Skin epidermis (tissue), 12 donors: ENCODE data around the gene TBC1D3L.
"Not testable (repeated sequence)": the region's sequence is repeated elsewhere in the genome, so short reads cannot be mapped to it uniquely, and the experiment has no call there.

ENCODE experiments used
- H3K27ac ChIP-seq, 21 experiments: fragments of 200-600 bp; sonication (generic) in 11 of 21; one replicate each; pipeline ENCODE4 v1.5.0; 2020; ENCODE audit warnings: mild to moderate bottlenecking in 3 of 21, inconsistent platforms in 2 of 21, moderate library complexity in 2 of 21
- H3K4me3 ChIP-seq, 7 experiments: fragments of 200-600 bp; sonication (generic) in 2 of 7; one replicate each; pipeline ENCODE4 v1.5.0; 2020; ENCODE audit warnings: inconsistent platforms in 2 of 7, mild to moderate bottlenecking in 2 of 7, moderate library complexity in 1 of 7

The TBC1D3L gene

DNA sequence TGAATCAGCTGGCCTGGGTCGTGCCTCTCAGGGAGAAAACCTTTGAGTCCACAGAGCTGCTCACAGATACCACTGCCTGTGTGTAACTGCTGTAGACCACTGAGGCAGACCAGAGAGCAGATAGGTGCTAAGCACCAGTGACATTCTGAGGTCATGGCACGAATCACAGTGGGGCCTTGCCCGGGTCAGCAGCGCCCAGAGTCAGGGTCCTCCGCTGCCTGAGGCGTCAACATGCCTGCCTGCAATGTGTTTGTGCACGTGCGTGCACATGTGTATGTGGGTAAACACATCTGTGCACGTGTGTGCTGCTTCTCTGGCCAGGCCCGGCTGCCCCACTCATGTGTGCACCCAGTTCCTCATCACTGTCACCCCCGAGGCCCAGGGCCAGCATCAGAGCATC is at the start of gene TBC1D3L:
TBC1D3L (minus strand) TSS at position 101 of the 400 bp plus-strand sequence. CDS start 1,540 bp downstream, outside the sequence.
- not testable (repeated sequence) for H3K4me3 ChIP-seq, H3K27ac ChIP-seq

DNA sequence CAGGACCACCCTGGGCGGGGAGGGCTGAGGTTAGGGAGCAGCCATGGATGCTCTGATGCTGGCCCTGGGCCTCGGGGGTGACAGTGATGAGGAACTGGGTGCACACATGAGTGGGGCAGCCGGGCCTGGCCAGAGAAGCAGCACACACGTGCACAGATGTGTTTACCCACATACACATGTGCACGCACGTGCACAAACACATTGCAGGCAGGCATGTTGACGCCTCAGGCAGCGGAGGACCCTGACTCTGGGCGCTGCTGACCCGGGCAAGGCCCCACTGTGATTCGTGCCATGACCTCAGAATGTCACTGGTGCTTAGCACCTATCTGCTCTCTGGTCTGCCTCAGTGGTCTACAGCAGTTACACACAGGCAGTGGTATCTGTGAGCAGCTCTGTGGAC is 14.8 kb upstream of the TBC1D3L start, which contains the start of gene TBC1D3D:
TBC1D3D (plus strand) TSS at position 301 of the 400 bp plus-strand sequence. CDS start 1,585 bp downstream, outside the sequence.
- H3K27ac ChIP-seq, H3K4me3 ChIP-seq: not testable (repeated sequence)
